ENCODE results near the gene CD59.
"Not testable (repeated sequence)": the region's sequence is repeated elsewhere in the genome, so short reads cannot be mapped to it uniquely, and the experiment has no call there.

Gene CD59

GRCh38 chr11:33694346-33695050 is 41.7 kb downstream of the CD59 start:
- DNase-seq (ENCODE audit: low read depth, low spot score): no peak

- DNase-seq (ENCODE audit: low read depth, low spot score): no peak
These were observed 43.7 kb downstream of the CD59 start for GRCh38 chr11:33692541-33692940.

DNA sequence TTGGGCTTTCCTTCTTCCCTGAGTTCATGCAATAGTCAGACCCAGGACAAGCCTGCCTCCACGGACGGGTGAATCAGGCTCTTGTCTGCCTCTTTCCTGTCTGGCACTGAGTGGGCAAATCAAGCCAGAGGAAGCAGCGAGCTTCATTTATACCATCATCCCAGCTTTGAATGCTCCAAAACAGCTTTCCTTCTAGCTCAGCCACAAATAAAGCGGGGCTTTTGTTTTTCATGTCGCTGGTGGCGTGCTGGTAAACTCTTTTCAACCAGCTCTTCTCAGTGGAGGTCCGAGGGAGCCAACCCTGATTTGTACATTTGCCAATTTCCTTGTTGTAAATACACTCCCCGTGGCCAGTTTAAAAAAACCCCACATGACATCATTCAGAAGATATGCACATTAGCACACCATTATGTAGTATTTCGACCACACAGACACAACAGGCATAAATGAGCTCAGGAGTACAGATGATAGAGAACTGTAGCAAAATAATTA is 44.2 kb downstream of the CD59 start:
- DNase-seq (ENCODE audit: low read depth, low spot score): no peak

GRCh38 chr11:33691066-33691864 is 45.0 kb downstream of the CD59 start:
- no peak for DNase-seq (ENCODE audit: low read depth, low spot score)

- DNase-seq (ENCODE audit: low read depth, low spot score): no peak
These were observed 45.7 kb downstream of the CD59 start for GRCh38 chr11:33690290-33691065.

- DNase-seq (ENCODE audit: low read depth, low spot score): no peak
These were observed 46.7 kb downstream of the CD59 start for GRCh38 chr11:33689501-33689900.

GRCh38 chr11:33689085-33689484 is 47.1 kb downstream of the CD59 start:
- no peak for DNase-seq (ENCODE audit: low read depth, low spot score)

GRCh38 chr11:33687733-33688479 is 48.3 kb downstream of the CD59 start:
- DNase-seq (ENCODE audit: low read depth, low spot score): no peak

- no peak for DNase-seq (ENCODE audit: low read depth, low spot score)
These were observed 51.1 kb downstream of the CD59 start for GRCh38 chr11:33685082-33685481.

DNA sequence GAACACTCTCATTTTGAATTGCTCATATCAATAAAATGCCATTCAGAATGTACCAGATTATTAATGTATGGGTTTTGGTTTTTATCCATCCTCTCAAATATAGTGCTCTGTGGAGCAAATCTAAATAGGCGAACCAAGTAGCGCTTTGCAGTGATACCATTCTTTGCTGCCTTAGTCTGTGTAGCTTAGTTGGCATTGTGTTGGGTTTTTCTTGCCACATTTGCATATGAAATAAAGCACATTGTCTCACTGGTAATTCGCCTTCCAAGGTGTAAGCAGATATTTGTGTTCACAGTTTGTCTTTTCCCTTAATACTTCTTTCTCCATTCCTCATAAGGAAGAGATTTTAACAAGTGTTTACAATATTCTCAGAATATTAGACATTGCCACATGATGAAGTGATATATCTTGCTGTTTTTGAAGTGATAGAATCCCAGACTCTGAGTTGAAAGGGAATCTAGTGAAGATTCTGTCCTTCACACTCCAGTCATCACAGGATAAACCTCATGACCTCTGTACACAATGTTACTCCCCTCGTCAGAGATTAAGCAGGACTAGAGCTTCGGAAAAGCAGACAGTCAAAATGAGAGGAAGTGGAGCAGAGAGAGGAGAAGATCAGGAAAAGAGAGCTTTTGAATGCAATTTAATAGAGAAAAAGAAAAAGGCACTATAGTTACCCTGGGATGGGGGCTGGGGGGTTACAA is 52.1 kb downstream of the CD59 start:
- DNase-seq (ENCODE audit: low read depth, low spot score): no peak

GRCh38 chr11:33682446-33682845 is 53.8 kb downstream of the CD59 start:
- DNase-seq (ENCODE audit: low read depth, low spot score): no peak

GRCh38 chr11:33682019-33682418 is 54.2 kb downstream of the CD59 start:
- DNase-seq (ENCODE audit: low read depth, low spot score): no peak

DNA sequence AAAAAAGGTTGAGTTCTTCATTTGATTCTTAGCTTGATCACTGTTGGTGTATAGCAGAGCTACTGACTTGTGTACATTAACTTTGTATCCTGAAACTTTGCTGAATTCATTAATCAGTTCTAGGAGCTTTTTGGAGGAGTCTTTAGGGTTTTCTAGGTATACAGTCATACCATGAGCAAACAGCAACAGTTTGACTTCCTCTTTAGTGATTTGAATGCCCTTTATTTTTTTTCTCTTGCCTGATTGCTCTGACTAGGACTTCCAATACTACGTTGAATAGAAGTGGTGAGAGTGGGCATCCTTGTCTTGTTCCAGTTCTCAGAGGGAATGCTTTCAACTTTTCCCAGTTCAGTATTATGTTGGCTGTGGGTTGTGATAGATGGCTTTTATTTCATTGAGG is 57.6 kb downstream of the CD59 start:
- DNase-seq (ENCODE audit: low read depth, low spot score): not testable (repeated sequence)

- DNase-seq (ENCODE audit: low read depth, low spot score): no peak
These were observed 62.0 kb downstream of the CD59 start for GRCh38 chr11:33674035-33674814.

DNA sequence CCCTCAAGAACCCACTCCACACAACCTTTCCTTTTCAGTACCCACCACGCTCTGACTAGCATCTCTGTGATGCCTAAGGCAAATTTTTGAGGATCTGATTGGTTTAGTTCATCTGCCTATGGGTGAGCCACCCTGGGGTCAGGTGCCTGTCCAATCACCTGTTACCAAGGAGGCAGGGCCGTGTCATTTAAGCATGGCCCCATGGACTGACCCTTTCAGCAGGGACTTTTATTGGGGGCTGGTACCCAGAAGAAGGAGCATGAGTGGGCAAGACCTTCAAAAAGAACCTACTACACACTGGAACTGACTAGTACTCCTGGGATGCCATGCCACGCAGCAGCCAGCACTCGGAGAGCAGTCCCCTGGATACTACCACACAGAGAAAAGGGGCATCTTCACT is 64.0 kb downstream of the CD59 start:
- no peak for DNase-seq (ENCODE audit: low read depth, low spot score)

- DNase-seq (ENCODE audit: low read depth, low spot score): no peak
These were observed 65.8 kb downstream of the CD59 start for GRCh38 chr11:33670250-33671011.

GRCh38 chr11:33669598-33670249 is 66.5 kb downstream of the CD59 start:
- no peak for DNase-seq (ENCODE audit: low read depth, low spot score)

GRCh38 chr11:33668951-33669596 is 67.1 kb downstream of the CD59 start:
- DNase-seq (ENCODE audit: low read depth, low spot score): no peak
